ENCODE data around the gene MTMR10. TPM values are rescaled to one million over a fixed set of nuclear protein-coding genes. Genes with fewer than 3 reads are reported as not detected.
A peak's percentile ranks its signal among the peaks of the same experiment; 100 is the strongest.

MTMR10 gene, protein sequence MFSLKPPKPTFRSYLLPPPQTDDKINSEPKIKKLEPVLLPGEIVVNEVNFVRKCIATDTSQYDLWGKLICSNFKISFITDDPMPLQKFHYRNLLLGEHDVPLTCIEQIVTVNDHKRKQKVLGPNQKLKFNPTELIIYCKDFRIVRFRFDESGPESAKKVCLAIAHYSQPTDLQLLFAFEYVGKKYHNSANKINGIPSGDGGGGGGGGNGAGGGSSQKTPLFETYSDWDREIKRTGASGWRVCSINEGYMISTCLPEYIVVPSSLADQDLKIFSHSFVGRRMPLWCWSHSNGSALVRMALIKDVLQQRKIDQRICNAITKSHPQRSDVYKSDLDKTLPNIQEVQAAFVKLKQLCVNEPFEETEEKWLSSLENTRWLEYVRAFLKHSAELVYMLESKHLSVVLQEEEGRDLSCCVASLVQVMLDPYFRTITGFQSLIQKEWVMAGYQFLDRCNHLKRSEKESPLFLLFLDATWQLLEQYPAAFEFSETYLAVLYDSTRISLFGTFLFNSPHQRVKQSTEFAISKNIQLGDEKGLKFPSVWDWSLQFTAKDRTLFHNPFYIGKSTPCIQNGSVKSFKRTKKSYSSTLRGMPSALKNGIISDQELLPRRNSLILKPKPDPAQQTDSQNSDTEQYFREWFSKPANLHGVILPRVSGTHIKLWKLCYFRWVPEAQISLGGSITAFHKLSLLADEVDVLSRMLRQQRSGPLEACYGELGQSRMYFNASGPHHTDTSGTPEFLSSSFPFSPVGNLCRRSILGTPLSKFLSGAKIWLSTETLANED
- total RNA-seq (14.8 TPM), polyA plus RNA-seq (ENCODE audit: insufficient read depth in 1 of 8, insufficient read length in 8 of 8, low replicate concordance in 1 of 8) (10 to 100 TPM; 13.6 to 21.3 (median 16.4) TPM)
- long read RNA-seq, donor 1, full-length matches to known transcripts: 1 of 1 reads
- long read RNA-seq, donor 1, partial matches to known transcripts: 0 of 1 reads
- long read RNA-seq, donor 1, other reads (novel, unspliced or antisense): 0 of 1 reads
- long read RNA-seq, donor 2: 0 reads
- long read RNA-seq, donor 3, full-length matches to known transcripts: 2 of 2 reads
- long read RNA-seq, donor 3, partial matches to known transcripts: 0 of 2 reads
- long read RNA-seq, donor 3, other reads (novel, unspliced or antisense): 0 of 2 reads
- long read RNA-seq, donor 4: 0 reads
- long read RNA-seq, donor 5, full-length matches to known transcripts: 4 of 10 reads
- long read RNA-seq, donor 5, partial matches to known transcripts: 6 of 10 reads
- long read RNA-seq, donor 5, other reads (novel, unspliced or antisense): 0 of 10 reads
- long read RNA-seq, donor 6, full-length matches to known transcripts: 1 of 1 reads
- long read RNA-seq, donor 6, partial matches to known transcripts: 0 of 1 reads
- long read RNA-seq, donor 6, other reads (novel, unspliced or antisense): 0 of 1 reads
- long read RNA-seq, donor 7, full-length matches to known transcripts: 1 of 1 reads
- long read RNA-seq, donor 7, partial matches to known transcripts: 0 of 1 reads
- long read RNA-seq, donor 7, other reads (novel, unspliced or antisense): 0 of 1 reads
- long read RNA-seq, donor 8, full-length matches to known transcripts: 2 of 2 reads
- long read RNA-seq, donor 8, partial matches to known transcripts: 0 of 2 reads
- long read RNA-seq, donor 8, other reads (novel, unspliced or antisense): 0 of 2 reads
- long read RNA-seq, donor 9: 0 reads
- long read RNA-seq, donor 10: 0 reads
- long read RNA-seq, donor 11, full-length matches to known transcripts: 1 of 1 reads
- long read RNA-seq, donor 11, partial matches to known transcripts: 0 of 1 reads
- long read RNA-seq, donor 11, other reads (novel, unspliced or antisense): 0 of 1 reads

- no peaks in the 10 kb centered on the region for H3K9me3 ChIP-seq (replicated peaks; ENCODE audit: control insufficient read depth, low read depth, low read length)
- H3K4me1 ChIP-seq (ENCODE audit: control insufficient read depth, insufficient read depth, low read length): peaks cover 6% of the 10 kb centered on the region
- H3K36me3 ChIP-seq (ENCODE audit: control insufficient read depth, insufficient read depth, low read length): peaks cover 5% of the 10 kb centered on the region
- WGBS (ENCODE audit: insufficient coverage): under 1% methylated on average over 98 of the region's 114 CpGs
- DNase-seq: peak; percentile 87
- peak within 1 kb of the TSS; percentile 95 for H3K27ac ChIP-seq (ENCODE audit: low read length)
- H3K27me3 ChIP-seq (ENCODE audit: control insufficient read depth, insufficient read depth, low read length): no peaks in the 10 kb centered on the region
- peak within 1 kb of the TSS; percentile 96 for H3K4me3 ChIP-seq (ENCODE audit: low read length)
Observed at GRCh38 chr15:30991255-30992235, at the start of gene MTMR10. Gene MTMR10, minus strand, starts transcription at chr15:30991628. Its CDS starts 122 bp downstream, at chr15:30991506.

DNA sequence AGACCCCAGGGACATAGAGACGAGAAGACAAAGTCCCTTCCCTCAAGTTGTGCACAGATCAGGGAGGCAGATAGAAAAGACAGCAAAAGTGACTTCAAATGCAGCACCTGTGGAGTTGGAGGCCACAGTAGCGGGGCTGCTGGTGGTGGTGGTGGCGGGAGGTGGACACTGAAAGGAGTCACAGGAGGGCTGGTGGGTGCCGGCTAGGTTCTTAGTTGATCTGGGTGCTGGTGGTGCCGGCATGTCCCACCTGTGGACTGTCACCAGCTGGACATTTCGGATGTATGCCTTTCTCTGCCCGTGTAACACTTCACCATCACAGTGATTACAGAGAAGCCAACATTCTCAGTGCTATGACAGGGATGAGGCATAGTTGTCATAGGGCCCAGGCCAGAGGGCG, 49.2 kb upstream of the MTMR10 start:
- Histone ChIP-seq H3K9me3 (replicated peaks; ENCODE audit: control insufficient read depth, low read depth, low read length) (no peaks in the 10 kb centered on the region), H3K27me3 (ENCODE audit: control insufficient read depth, insufficient read depth, low read length) (no peaks in the 10 kb centered on the region), H3K27ac (ENCODE audit: low read length) (no peak overlapping the region), H3K4me3 (ENCODE audit: low read length) (no peak overlapping the region), H3K36me3 (ENCODE audit: control insufficient read depth, insufficient read depth, low read length) (no peaks in the 10 kb centered on the region), H3K4me1 (ENCODE audit: control insufficient read depth, insufficient read depth, low read length) (no peaks in the 10 kb centered on the region)
- no peak for DNase-seq
- WGBS (ENCODE audit: insufficient coverage): 96% methylated on average over 4 of the region's 8 CpGs

DNA sequence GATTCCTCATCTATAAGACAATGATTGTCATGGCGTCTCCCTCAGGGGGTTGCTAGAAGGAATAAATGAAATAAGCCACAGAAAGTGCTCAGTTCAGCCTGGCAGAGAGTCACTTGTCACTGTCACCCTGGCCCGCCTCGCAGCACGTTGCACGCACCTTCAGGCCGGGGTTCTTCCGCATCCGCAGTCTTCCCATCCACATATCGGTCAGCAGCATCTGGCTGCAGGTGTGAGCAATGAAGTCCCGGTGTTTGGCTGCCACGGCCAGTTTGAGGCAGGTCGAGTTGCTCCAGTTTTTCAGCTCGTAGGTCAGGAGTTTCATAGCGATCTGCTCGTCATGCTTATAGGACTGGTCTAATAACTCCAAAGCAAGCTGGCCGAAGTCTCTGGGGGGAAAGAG, 48.5 kb upstream of the MTMR10 start:
- no peak overlapping the region for H3K4me3 ChIP-seq (ENCODE audit: low read length)
- H3K4me1 ChIP-seq (ENCODE audit: control insufficient read depth, insufficient read depth, low read length): no peaks in the 10 kb centered on the region
- H3K27ac ChIP-seq (ENCODE audit: low read length): no peak overlapping the region
- H3K9me3 ChIP-seq (replicated peaks; ENCODE audit: control insufficient read depth, low read depth, low read length): no peaks in the 10 kb centered on the region
- no peaks in the 10 kb centered on the region for H3K27me3 ChIP-seq (ENCODE audit: control insufficient read depth, insufficient read depth, low read length)
- DNase-seq: no peak
- no peaks in the 10 kb centered on the region for H3K36me3 ChIP-seq (ENCODE audit: control insufficient read depth, insufficient read depth, low read length)
- WGBS (ENCODE audit: insufficient coverage): 93% methylated on average over 15 of the region's 16 CpGs

DNA sequence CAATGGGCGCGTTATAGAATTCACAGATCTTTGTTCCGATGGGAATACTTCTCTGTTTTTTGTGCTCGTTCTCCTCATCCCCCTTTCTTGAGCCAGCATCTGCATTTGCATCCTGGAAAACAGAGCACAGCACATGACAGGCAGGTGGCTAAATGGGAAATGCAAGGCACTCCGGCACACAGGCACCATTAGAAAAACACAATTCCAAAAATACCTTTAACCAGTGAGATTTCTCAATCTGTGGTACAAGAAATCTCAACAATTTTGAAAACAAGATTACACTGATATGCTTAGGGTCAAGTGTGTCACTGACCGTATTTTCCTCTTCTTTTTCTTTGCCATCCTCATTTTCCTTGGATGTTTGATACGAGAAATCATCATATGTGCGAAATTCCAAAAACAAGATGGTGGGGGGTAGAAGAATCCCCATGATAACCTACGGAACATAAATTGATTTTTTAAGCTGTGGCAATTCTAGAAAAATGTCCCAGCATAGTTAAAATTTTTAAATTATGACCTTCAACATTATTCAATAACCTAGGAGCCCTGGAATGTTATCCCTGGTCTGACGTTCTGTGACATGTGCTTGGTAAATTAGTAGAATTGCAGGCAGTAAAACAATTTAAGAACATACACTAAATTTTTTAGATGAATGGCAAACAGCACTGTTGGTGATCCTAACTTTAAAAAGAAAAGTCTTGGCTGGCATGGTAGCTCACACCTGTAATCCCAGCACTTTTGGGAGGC, 46.5 kb upstream of the MTMR10 start:
- Histone ChIP-seq H3K4me1 (ENCODE audit: control insufficient read depth, insufficient read depth, low read length) (no peaks in the 10 kb centered on the region), H3K4me3 (ENCODE audit: low read length) (no peak overlapping the region), H3K36me3 (ENCODE audit: control insufficient read depth, insufficient read depth, low read length) (no peaks in the 10 kb centered on the region), H3K27me3 (ENCODE audit: control insufficient read depth, insufficient read depth, low read length) (no peaks in the 10 kb centered on the region), H3K27ac (ENCODE audit: low read length) (no peak overlapping the region), H3K9me3 (replicated peaks; ENCODE audit: control insufficient read depth, low read depth, low read length) (no peaks in the 10 kb centered on the region)
- no peak for DNase-seq
- 76% methylated on average over 4 of the region's 10 CpGs for WGBS (ENCODE audit: insufficient coverage)

DNA sequence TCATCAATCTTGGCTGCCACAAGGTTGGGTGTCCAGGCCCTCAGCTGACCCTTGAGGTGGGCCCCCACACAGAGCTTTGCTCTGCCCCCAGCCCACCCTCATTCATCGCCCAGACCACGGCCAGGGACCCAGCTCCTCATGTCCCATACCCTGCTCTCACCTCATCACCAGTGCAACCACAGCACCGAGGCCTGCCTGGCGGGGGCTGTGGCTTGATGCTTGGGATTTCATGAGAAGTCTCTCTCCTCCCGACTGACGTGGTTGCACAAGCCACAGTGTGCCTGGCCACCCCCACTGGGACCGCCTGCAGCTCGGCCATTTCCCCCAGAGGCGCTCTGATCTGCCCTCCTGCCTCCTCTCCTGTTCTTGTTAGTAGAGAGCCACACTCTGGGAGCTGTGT, 45.4 kb upstream of the MTMR10 start:
- Histone ChIP-seq H3K36me3 (ENCODE audit: control insufficient read depth, insufficient read depth, low read length) (no peaks in the 10 kb centered on the region), H3K27ac (ENCODE audit: low read length) (no peak overlapping the region), H3K27me3 (ENCODE audit: control insufficient read depth, insufficient read depth, low read length) (no peaks in the 10 kb centered on the region), H3K4me1 (ENCODE audit: control insufficient read depth, insufficient read depth, low read length) (no peaks in the 10 kb centered on the region), H3K9me3 (replicated peaks; ENCODE audit: control insufficient read depth, low read depth, low read length) (no peaks in the 10 kb centered on the region), H3K4me3 (ENCODE audit: low read length) (no peak overlapping the region)
- DNase-seq: no peak
- 82% methylated on average over 7 of the region's 9 CpGs for WGBS (ENCODE audit: insufficient coverage)

DNA sequence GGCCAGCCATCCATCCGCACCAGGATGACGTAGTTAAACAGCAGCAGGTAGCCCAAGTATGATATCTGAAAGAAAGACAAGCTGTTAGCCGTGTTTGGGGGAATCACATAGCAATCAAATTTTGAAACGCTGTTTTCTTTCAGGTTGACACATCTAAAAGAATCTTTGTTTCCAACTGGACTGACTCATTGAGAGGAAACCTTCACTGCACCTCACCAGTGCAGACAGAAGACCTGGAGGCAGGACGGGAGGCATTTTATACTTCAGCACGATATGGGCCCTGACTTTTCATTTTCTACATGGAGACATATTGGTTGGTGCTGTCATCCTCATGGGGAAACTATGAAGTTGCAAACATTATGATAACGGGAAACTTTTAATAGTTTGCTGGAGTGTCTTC, 44.2 kb upstream of the MTMR10 start:
- Histone ChIP-seq H3K36me3 (ENCODE audit: control insufficient read depth, insufficient read depth, low read length) (no peaks in the 10 kb centered on the region), H3K9me3 (replicated peaks; ENCODE audit: control insufficient read depth, low read depth, low read length) (no peaks in the 10 kb centered on the region), H3K4me1 (ENCODE audit: control insufficient read depth, insufficient read depth, low read length) (no peaks in the 10 kb centered on the region), H3K27me3 (ENCODE audit: control insufficient read depth, insufficient read depth, low read length) (no peaks in the 10 kb centered on the region), H3K27ac (ENCODE audit: low read length) (no peak overlapping the region), H3K4me3 (ENCODE audit: low read length) (no peak overlapping the region)
- 94% methylated on average over 3 of the region's 7 CpGs for WGBS (ENCODE audit: insufficient coverage)
- no peak for DNase-seq

- H3K9me3 ChIP-seq (replicated peaks; ENCODE audit: control insufficient read depth, low read depth, low read length): no peaks in the 10 kb centered on the region
- WGBS (ENCODE audit: insufficient coverage): 86% methylated on average over 1 of the region's 4 CpGs
- H3K4me1 ChIP-seq (ENCODE audit: control insufficient read depth, insufficient read depth, low read length): no peaks in the 10 kb centered on the region
- no peaks in the 10 kb centered on the region for H3K27me3 ChIP-seq (ENCODE audit: control insufficient read depth, insufficient read depth, low read length)
- no peak overlapping the region for H3K27ac ChIP-seq (ENCODE audit: low read length)
- no peaks in the 10 kb centered on the region for H3K36me3 ChIP-seq (ENCODE audit: control insufficient read depth, insufficient read depth, low read length)
- DNase-seq: no peak
- no peak overlapping the region for H3K4me3 ChIP-seq (ENCODE audit: low read length)
Observed at GRCh38 chr15:31034152-31034551, 42.7 kb upstream of the MTMR10 start.

DNA sequence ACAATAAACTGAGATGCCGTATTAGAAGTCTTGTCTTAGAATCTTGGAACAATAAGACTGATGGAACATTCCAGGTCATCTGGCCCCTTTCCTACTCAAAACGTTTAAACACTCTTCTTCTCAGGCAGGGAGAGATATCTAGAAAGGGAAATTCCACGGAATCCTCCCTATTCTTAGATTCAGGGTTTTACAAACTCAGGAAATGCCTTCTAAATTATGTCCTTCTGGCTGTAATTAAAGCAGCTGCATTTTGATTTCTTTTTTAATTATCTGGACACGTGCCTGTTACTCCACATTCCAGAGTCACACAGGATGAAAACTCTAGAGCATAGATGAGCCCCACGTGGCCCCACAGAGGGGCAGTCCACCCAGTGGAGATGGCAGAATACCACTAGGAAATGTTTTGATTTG, 41.5 kb upstream of the MTMR10 start:
- Histone ChIP-seq H3K27me3 (ENCODE audit: control insufficient read depth, insufficient read depth, low read length) (no peaks in the 10 kb centered on the region), H3K36me3 (ENCODE audit: control insufficient read depth, insufficient read depth, low read length) (no peaks in the 10 kb centered on the region), H3K9me3 (replicated peaks; ENCODE audit: control insufficient read depth, low read depth, low read length) (no peaks in the 10 kb centered on the region), H3K4me1 (ENCODE audit: control insufficient read depth, insufficient read depth, low read length) (no peaks in the 10 kb centered on the region), H3K4me3 (ENCODE audit: low read length) (no peak overlapping the region), H3K27ac (ENCODE audit: low read length) (no peak overlapping the region)
- WGBS (ENCODE audit: insufficient coverage): 40% methylated on average over 1 of the region's 5 CpGs
- DNase-seq: peak; percentile 45

All from muscle of leg (tissue), 16 donors.